H1 (cell line): ENCODE results near the gene DKKL1. TPM values are rescaled to one million over a fixed set of nuclear protein-coding genes. Genes with fewer than 3 reads are reported as not detected.

ENCODE experiments used
- CTCF ChIA-PET: fragments of 300-600 bp; sonication (Branson Sonifier 250); formaldehyde crosslinking; loops from one replicate; lab custom pipeline; 2021; ENCODE audit not compliant: partially characterized antibody; lab: Charles Lee
- POLR2A ChIA-PET: fragments of 300-600 bp; sonication (Branson Sonifier 250); formaldehyde crosslinking; loops from one replicate; lab custom pipeline; 2021; ENCODE audit warnings: inconsistent platforms; ENCODE audit not compliant: partially characterized antibody; lab: Charles Lee
- DNase-seq, 2 experiments: peaks; one replicate each; pipeline versions ENCODE4 v3.0.0 to v3.0.0-alpha.2; 2010 to 2022; ENCODE audit warnings: low spot score in 2 of 2, low read depth in 1 of 2, mixed read lengths in 1 of 2
- FAIRE-seq: peaks from 2 replicates; lab custom pipeline; 2011; peaks lifted over from hg19 to GRCh38; lab: Jason Lieb, UNC
- H2AFZ ChIP-seq: 2 replicates; pipeline ENCODE4 v1.8.1; 2012; ENCODE audit warnings: low read length, inconsistent platforms
- H2AK5ac ChIP-seq: 2 replicates; pipeline ENCODE4 v1.6.1; 2013; ENCODE audit warnings: low read depth, low read length
- H2BK120ac ChIP-seq: replicated peaks from 2 replicates; pipeline ENCODE3; 2013; ENCODE audit warnings: low read depth, low read length, inconsistent platforms
- H2BK12ac ChIP-seq: 2 replicates; pipeline ENCODE4 v1.6.1; 2013; ENCODE audit warnings: low read depth, low read length
- H2BK15ac ChIP-seq: 2 replicates; pipeline ENCODE4 v1.6.1; 2013; ENCODE audit warnings: low read length
- H2BK20ac ChIP-seq: 2 replicates; pipeline ENCODE4 v1.6.1; 2013; ENCODE audit warnings: low read length
- H2BK5ac ChIP-seq: 2 replicates; pipeline ENCODE4 v1.6.1; 2013; ENCODE audit warnings: low read depth, low read length
- H3K14ac ChIP-seq: 2 replicates; pipeline ENCODE4 v1.6.1; 2013; ENCODE audit warnings: inconsistent platforms; ENCODE audit not compliant: insufficient read length
- H3K18ac ChIP-seq: 2 replicates; pipeline ENCODE4 v1.6.1; 2013; ENCODE audit warnings: low read length; ENCODE audit errors: extremely low read depth
- H3K23ac ChIP-seq: 2 replicates; pipeline ENCODE4 v1.6.1; 2013; ENCODE audit warnings: inconsistent platforms; ENCODE audit not compliant: insufficient read length
- H3K23me2 ChIP-seq: 2 replicates; pipeline ENCODE4 v1.6.1; 2013; ENCODE audit warnings: low read depth, low read length
- H3K27ac ChIP-seq: 2 replicates; pipeline ENCODE4 v1.6.1; 2011; ENCODE audit warnings: low read depth, low read length, inconsistent platforms
- H3K27me3 ChIP-seq, 4 experiments: replicated peaks in 1 of 4; 1 replicate in 1 of 4; 2 replicates in 3 of 4; pipeline versions ENCODE4 v1.6.1 to v1.8.1; 2011 to 2013; ENCODE audit warnings: low read length in 3 of 4, mild to moderate bottlenecking in 3 of 4, inconsistent platforms in 2 of 4, mixed read lengths in 2 of 4, moderate library complexity in 1 of 4; ENCODE audit not compliant: control insufficient read depth in 3 of 4, insufficient read depth in 3 of 4; ENCODE audit errors: extremely low read depth in 1 of 4
- H3K36me3 ChIP-seq, 4 experiments: 2 replicates each; pipeline versions ENCODE4 v1.6.1 to v1.8.1; 2011 to 2013; ENCODE audit warnings: mild to moderate bottlenecking in 4 of 4, low read length in 3 of 4, moderate library complexity in 2 of 4, control low read depth in 1 of 4, inconsistent platforms in 1 of 4; ENCODE audit not compliant: insufficient read depth in 4 of 4, control insufficient read depth in 2 of 4
- H3K4ac ChIP-seq: replicated peaks from 2 replicates; pipeline ENCODE3; 2013; ENCODE audit warnings: low read length, low read depth, mixed read lengths, inconsistent platforms; ENCODE audit not compliant: insufficient read length
- H3K4me1 ChIP-seq, 4 experiments: replicated peaks in 1 of 4; 1 replicate in 1 of 4; 2 replicates in 3 of 4; pipeline versions ENCODE4 v1.6.1 to v1.8.1; 2011 to 2013; ENCODE audit warnings: low read length in 3 of 4, inconsistent platforms in 2 of 4, mixed read lengths in 1 of 4; ENCODE audit not compliant: insufficient read depth in 4 of 4, control insufficient read depth in 3 of 4
- H3K4me2 ChIP-seq, 2 experiments: 2 replicates each; pipeline versions ENCODE4 v1.6.1 to v1.8.1; 2011 to 2013; ENCODE audit warnings: low read depth in 2 of 2, low read length in 2 of 2, control low read depth in 1 of 2, inconsistent platforms in 1 of 2, mild to moderate bottlenecking in 1 of 2; ENCODE audit not compliant: insufficient read depth in 1 of 2
- H3K4me3 ChIP-seq, 4 experiments: fragments of 200-600, 300-600 bp in 1 of 4; sonication (generic), shearing (Covaris generic), sonication (Bioruptor Twin) in 1 of 4; 2 replicates each; pipeline versions ENCODE4 v1.5.1 to v1.8.1; 2011 to 2016; ENCODE audit warnings: low read length in 4 of 4, low read depth in 3 of 4, control low read depth in 2 of 4, inconsistent platforms in 2 of 4, mild to moderate bottlenecking in 2 of 4, mixed read lengths in 1 of 4, moderate library complexity in 1 of 4; ENCODE audit not compliant: insufficient read depth in 2 of 4; ENCODE audit errors: extremely low read depth in 1 of 4
- H3K56ac ChIP-seq: replicated peaks from 2 replicates; pipeline ENCODE3; 2013; ENCODE audit warnings: low read depth, mild to moderate bottlenecking, mixed read lengths, low read length, inconsistent platforms; ENCODE audit not compliant: insufficient read length
- H3K79me1 ChIP-seq: 2 replicates; pipeline ENCODE4 v1.6.1; 2013; ENCODE audit warnings: low read depth, low read length, control low read depth
- H3K79me2 ChIP-seq, 2 experiments: 2 replicates each; pipeline versions ENCODE4 v1.6.1 to v1.8.1; 2012 to 2013; ENCODE audit warnings: low read length in 2 of 2, mild to moderate bottlenecking in 2 of 2, inconsistent platforms in 1 of 2; ENCODE audit not compliant: insufficient read depth in 2 of 2, control insufficient read depth in 1 of 2
- H3K9ac ChIP-seq, 4 experiments: replicated peaks in 1 of 4; 1 replicate in 1 of 4; 2 replicates in 3 of 4; pipeline versions ENCODE4 v1.6.1 to v1.8.1; 2011 to 2013; ENCODE audit warnings: low read depth in 3 of 4, low read length in 3 of 4, control low read depth in 2 of 4, mild to moderate bottlenecking in 2 of 4, moderate library complexity in 2 of 4, inconsistent platforms in 1 of 4; ENCODE audit errors: extremely low read depth in 1 of 4
- H3K9me3 ChIP-seq, 2 experiments: 2 replicates each; pipeline versions ENCODE4 v1.6.1 to v1.8.1; 2012 to 2013; ENCODE audit warnings: mild to moderate bottlenecking in 2 of 2, moderate library complexity in 2 of 2, control low read depth in 1 of 2, inconsistent platforms in 1 of 2, low read depth in 1 of 2, low read length in 1 of 2, mixed read lengths in 1 of 2; ENCODE audit not compliant: insufficient read depth in 2 of 2
- H4K20me1 ChIP-seq, 2 experiments: replicated peaks in 1 of 2; 2 replicates each; pipeline versions ENCODE3 to v1.8.1; 2011 to 2013; ENCODE audit warnings: inconsistent platforms in 2 of 2, low read length in 2 of 2, mild to moderate bottlenecking in 1 of 2; ENCODE audit not compliant: insufficient read depth in 2 of 2, control insufficient read depth in 1 of 2
- H4K5ac ChIP-seq: 2 replicates; pipeline ENCODE4 v1.6.1; 2013; ENCODE audit warnings: low read length, low read depth, mixed read lengths, inconsistent platforms; ENCODE audit not compliant: insufficient read length
- H4K8ac ChIP-seq: 2 replicates; pipeline ENCODE4 v1.8.0; 2013; ENCODE audit warnings: mild to moderate bottlenecking, moderate library complexity, low read length, inconsistent platforms; ENCODE audit not compliant: insufficient read depth; ENCODE audit errors: extremely low read depth
- H4K91ac ChIP-seq: replicated peaks from 2 replicates; pipeline ENCODE3; 2013; ENCODE audit warnings: low read length, mixed read lengths, inconsistent platforms; ENCODE audit not compliant: insufficient read length
- BACH1 ChIP-seq: IDR thresholded peaks from 2 replicates; pipeline ENCODE4 v1.6.1; 2012; ENCODE audit warnings: low read length, improper control_type of control experiment
- CBX8 ChIP-seq: fragments of 300-800, 300-1000 bp; sonication (generic); IDR thresholded peaks from 2 replicates; pipeline ENCODE4 v1.7.1; 2016; ENCODE audit warnings: low read depth, low read length, borderline replicate concordance
- CEBPB ChIP-seq: IDR thresholded peaks from 2 replicates; pipeline ENCODE4 v1.6.1; 2012; ENCODE audit warnings: low read depth, low read length
- CTCF ChIP-seq, 3 experiments: IDR thresholded peaks; 1 replicate in 2 of 3; 2 replicates in 1 of 3; pipeline versions ENCODE4 v1.5.1 to v1.6.1; 2011; ENCODE audit warnings: low read length in 3 of 3, mild to moderate bottlenecking in 3 of 3, inconsistent platforms in 2 of 3, low read depth in 1 of 3, moderate library complexity in 1 of 3; ENCODE audit not compliant: insufficient read depth in 1 of 3; ENCODE audit errors: control extremely low read depth in 1 of 3
- SAP30 ChIP-seq: fragments of 300-600 bp; sonication (generic); IDR thresholded peaks from 2 replicates; pipeline ENCODE4 v1.7.1; 2012; ENCODE audit warnings: low read length, moderate library complexity, mild to moderate bottlenecking, inconsistent platforms; ENCODE audit not compliant: insufficient read depth, insufficient replicate concordance
- SRF ChIP-seq: IDR thresholded peaks from 2 replicates; pipeline ENCODE4 v1.6.1; 2011; ENCODE audit warnings: mild to moderate bottlenecking, low read depth, low read length, moderate library complexity
- TEAD4 ChIP-seq: IDR thresholded peaks from 2 replicates; pipeline ENCODE4 v1.6.1; 2012; ENCODE audit warnings: low read depth, low read length, inconsistent platforms, mixed read lengths
- ZNF274 ChIP-seq: IDR thresholded peaks from 2 replicates; pipeline ENCODE4 v1.7.0; 2012; ENCODE audit warnings: low read length, borderline replicate concordance; ENCODE audit errors: extremely low read depth
- WGBS, 2 experiments: shearing (Covaris generic) in 1 of 2; methylation state at CpG; one replicate each; pipeline versions ENCODE4 v1.1.6 to v1.1.7; 2013 to 2015; ENCODE audit warnings: low lambda C conversion rate in 2 of 2, mixed read lengths in 2 of 2, inconsistent platforms in 1 of 2, low coverage in 1 of 2, missing lambda C conversion rate in 1 of 2; ENCODE audit not compliant: insufficient replicate concordance in 2 of 2, insufficient coverage in 1 of 2, insufficient read length in 1 of 2; ENCODE audit errors: extremely low coverage in 1 of 2, missing lambda C conversion rate in 1 of 2; 5-methylcytosine and 5-hydroxymethylcytosine counted together
- polyA plus RNA-seq, 7 experiments: library from polyadenylated mRNA; depleted of rRNA in 3 of 7; stranded (reverse) in 5 of 7; unstranded in 2 of 7; fragments of >200 nt in 5 of 7; fragments of 200-250 nt in 2 of 7; gene quantifications; 1 replicate in 5 of 7; 2 replicates in 1 of 7; 4 replicates in 1 of 7; pipeline versions ENCODE4 v1.2.1 to v1.2.3, GENCODE V29; 2011 to 2013; ENCODE audit warnings: missing spikeins in 2 of 7, mixed read lengths in 2 of 7
- total RNA-seq: library from RNA; stranded (reverse); fragmentation: NEBNext Ultra II Directional; extraction: Animal tissue kit (Norgen Biotek cat#: 25700); gene quantifications from 2 replicates; pipeline ENCODE4 v1.2.1, GENCODE V29; 2021

DKKL1 gene
- total and polyA plus RNA-seq, 2 of the 8 experiments (the other 6 are each of a cell fraction or from before 2014, with no cell fraction given): 2.6 to 6.8 TPM

- Histone ChIP-seq H2AK5ac (no peak overlapping the region), H3K56ac (no peak overlapping the region), H3K36me3 (peaks cover 28 to 39% (median 29%) of the 10 kb centered on the region in 4 experiments), H3K23ac (no peak overlapping the region), H2BK15ac (no peak overlapping the region; the same call in 1 of the 2 replicates), H2BK120ac (no peak overlapping the region), H3K4me1 (peaks cover 0 to 17% (median 10%) of the 10 kb centered on the region in 4 experiments; a peak in 6 of 7 replicates), H3K9ac (peak overlapping the region in 1 of 4 experiments; percentile 45; a peak in 2 of 7 replicates), H2BK20ac (no peak overlapping the region), H3K4ac (no peak overlapping the region), H3K27ac (peak overlapping the region; percentile 49; the same call in 1 of the 2 replicates), H3K79me2 (no peaks in the 10 kb centered on the region), H2BK12ac (no peak overlapping the region), H3K4me3 (peak overlapping the region; percentile 32 to 59 (median 50); a peak in 7 of 8 replicates), H3K18ac (peak overlapping the region; percentile 80), H4K20me1 (peaks cover 9 to 21% of the 10 kb centered on the region in 2 experiments), H3K23me2 (peaks cover 13% of the 10 kb centered on the region), H3K4me2 (peak overlapping the region; percentile 88 to 99), H3K14ac (no peak overlapping the region), H3K9me3 (no peaks in the 10 kb centered on the region), H3K27me3 (peaks cover 0 to 10% (median 3%) of the 10 kb centered on the region in 4 experiments; a peak in 4 of 7 replicates), H4K8ac (no peak overlapping the region; the same call in 1 of the 2 replicates), H4K5ac (peak overlapping the region; percentile 64), H2BK5ac (peak overlapping the region; percentile 66; the same call in 1 of the 2 replicates), H2AFZ (no peak overlapping the region), H3K79me1 (no peaks in the 10 kb centered on the region), H4K91ac (no peak overlapping the region)
- ChIA-PET CTCF (interaction anchor here (0.7 to 2.5 kb wide), 7 partner anchors 12 to 297 kb away, joined by 3 to 9 read pairs (median 4); no protein-coding TSS in a partner anchor), POLR2A (interaction anchor here (0.6 to 6.9 kb wide), 33 partner anchors 9 to 711 kb away, joined by 3 to 63 read pairs (median 4); partner anchors contain the start of genes DKKL1, LIN7B, PIH1D1 and RPL13A)
- WGBS, 2 experiments: 11% methylated on average over 34 of the region's 47 CpGs; no CpG with 5 or more reads in 1 of the 2 experiments
- peak; percentile 89 to 92 for DNase-seq
- FAIRE-seq: no peak
- TF ChIP-seq SAP30 (no peak), ZNF274 (no peak), CEBPB (no peak), SRF (no peak), CBX8 (no peak), TEAD4 (peak; percentile 41; the same call in 1 of the 2 replicates), CTCF (IDR thresholded peaks at IDR 0.05; ENCODE audit: control extremely low read depth in 1 of 3, insufficient read depth in 1 of 3, low read depth in 1 of 3, low read length in 3 of 3) (no peak), BACH1 (no peak)
These were observed 24.2 kb upstream of the DKKL1 start for GRCh38 chr19:49339301-49340068.
